Measurements from ENCODE around the gene HSF2. TPM values are rescaled to one million over a fixed set of nuclear protein-coding genes. Genes with fewer than 3 reads are reported as not detected.
"Not testable (repeated sequence)": the region's sequence is repeated elsewhere in the genome, so short reads cannot be mapped to it uniquely, and the experiment has no call there.

HSF2 gene
- total and polyA plus RNA-seq, 2 experiments from 2014 or later, result 10.0 to 18.1 TPM

DNA sequence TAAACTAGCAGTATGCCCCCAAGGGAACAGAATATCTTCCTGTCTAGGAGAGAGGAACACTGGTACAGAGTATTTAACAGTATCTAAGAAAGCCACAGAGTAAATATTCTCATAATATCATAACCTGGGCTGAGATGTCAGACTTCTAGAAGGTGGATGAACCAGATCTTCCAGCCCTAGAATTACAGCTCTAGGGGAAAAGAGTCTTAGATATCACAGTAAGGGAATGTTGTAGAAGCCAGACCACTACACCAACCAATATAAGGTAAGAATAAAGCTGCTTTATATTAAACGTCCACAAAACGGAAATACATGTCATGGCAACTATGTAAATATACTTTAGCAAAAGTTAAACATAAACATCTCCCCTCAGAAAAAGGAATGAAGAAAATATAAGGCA is 59.8 kb downstream of the HSF2 start:
- no peak overlapping the region for H3K27ac ChIP-seq (ENCODE audit: low read depth)
- DNase-seq (ENCODE audit: low spot score) (no peak), ATAC-seq (no peak)
- Mint-ChIP-seq H3K9me3 (no peaks in the 10 kb centered on the region), H3K27ac (no peak overlapping the region), H3K27me3 (ENCODE audit: insufficient read depth, low read depth, poor library complexity) (no peaks in the 10 kb centered on the region), H3K36me3 (ENCODE audit: low read depth) (peaks cover 12% of the 10 kb centered on the region), H3K4me3 (no peak overlapping the region), H3K4me1 (peaks cover 23% of the 10 kb centered on the region)
- no peaks in the 10 kb centered on the region for H3K36me3 ChIP-seq (ENCODE audit: insufficient read depth)
- H3K27me3 ChIP-seq (ENCODE audit: insufficient read depth), result no peaks in the 10 kb centered on the region
- no peaks in the 10 kb centered on the region for H3F3A ChIP-seq (replicated peaks; ENCODE audit: low read depth)
- H3K79me2 ChIP-seq (replicated peaks; ENCODE audit: insufficient read depth), result peaks cover 65% of the 10 kb centered on the region
- H3K9me2 ChIP-seq (ENCODE audit: insufficient read depth), result no peaks in the 10 kb centered on the region
- H3K4me2 ChIP-seq, result no peak overlapping the region
- no peak overlapping the region for H2AFZ ChIP-seq
- TF ChIP-seq NANOG (IDR thresholded peaks at IDR 0.05; ENCODE audit: borderline replicate concordance) (no peak), POLR2AphosphoS5 (IDR thresholded peaks at IDR 0.05; ENCODE audit: low read depth) (no peak)
- H3K4me3 ChIP-seq, result no peak overlapping the region
- H3K4me1 ChIP-seq (ENCODE audit: insufficient read depth), result peaks cover 11% of the 10 kb centered on the region
- H4K20me1 ChIP-seq (replicated peaks; ENCODE audit: insufficient read depth), result peaks cover 27% of the 10 kb centered on the region

DNA sequence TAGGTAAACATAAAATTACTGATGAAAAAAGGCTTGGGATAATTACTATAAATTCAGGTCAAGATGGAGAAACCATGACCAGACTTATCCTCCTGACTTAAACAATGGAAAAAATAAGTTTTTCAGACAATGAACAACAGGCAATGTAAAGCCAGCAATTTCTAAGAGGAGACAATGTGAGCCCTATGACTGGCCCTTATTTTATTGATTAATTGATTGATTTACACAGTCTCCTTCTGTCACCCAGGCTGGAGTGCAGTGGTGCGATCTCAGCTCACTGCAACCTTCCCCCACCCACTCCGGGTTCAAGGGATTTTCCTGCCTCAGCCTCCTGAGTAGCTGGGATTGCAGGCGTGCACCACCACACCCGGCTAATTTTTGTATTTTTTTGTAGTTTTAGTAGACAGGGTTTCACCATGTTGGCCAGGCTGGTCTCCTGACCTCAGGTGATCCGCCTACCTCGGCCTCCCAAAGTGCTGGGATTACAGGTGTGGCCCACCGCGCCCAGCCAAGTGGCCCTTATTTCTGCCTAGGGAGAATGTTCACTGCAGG is 60.5 kb downstream of the HSF2 start:
- not testable (repeated sequence) for H2AFZ ChIP-seq; H3K27me3 Mint-ChIP-seq (ENCODE audit: insufficient read depth, low read depth, poor library complexity); H3K27me3 ChIP-seq (ENCODE audit: insufficient read depth); H3K27ac Mint-ChIP-seq; ATAC-seq; DNase-seq (ENCODE audit: low spot score); H3K9me3 Mint-ChIP-seq; H3K4me3 ChIP-seq; H3F3A ChIP-seq (replicated peaks; ENCODE audit: low read depth); H3K36me3 Mint-ChIP-seq (ENCODE audit: low read depth); H3K27ac ChIP-seq (ENCODE audit: low read depth); H3K4me3 Mint-ChIP-seq; H3K36me3 ChIP-seq (ENCODE audit: insufficient read depth); H3K9me2 ChIP-seq (ENCODE audit: insufficient read depth); H3K4me2 ChIP-seq
- H3K4me1 Mint-ChIP-seq, result peaks cover 20% of the 10 kb centered on the region
- H4K20me1 ChIP-seq (replicated peaks; ENCODE audit: insufficient read depth), result peaks cover 27% of the 10 kb centered on the region
- H3K4me1 ChIP-seq (ENCODE audit: insufficient read depth), result peaks cover 11% of the 10 kb centered on the region
- peaks cover 72% of the 10 kb centered on the region for H3K79me2 ChIP-seq (replicated peaks; ENCODE audit: insufficient read depth)

DNA sequence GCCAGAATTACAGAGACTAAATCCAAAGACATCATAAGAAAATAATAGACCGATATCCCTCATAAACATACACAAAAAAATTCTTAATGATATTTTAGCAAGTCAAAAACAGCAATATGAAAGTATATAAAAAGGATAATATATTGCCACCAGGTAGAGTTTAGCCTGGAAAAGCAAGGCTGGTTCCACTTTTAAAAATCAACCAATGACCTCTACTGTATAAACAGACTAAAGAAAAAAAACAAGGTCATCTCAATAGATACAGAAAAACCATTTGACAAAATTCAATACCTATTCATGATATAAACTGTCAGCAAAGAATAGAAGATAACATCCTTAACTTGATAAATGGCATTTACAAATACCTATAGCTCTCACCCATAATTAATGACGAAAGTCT is 62.4 kb downstream of the HSF2 start:
- Mint-ChIP-seq H3K4me1 (peaks cover 20% of the 10 kb centered on the region), H3K27me3 (ENCODE audit: insufficient read depth, low read depth, poor library complexity) (no peaks in the 10 kb centered on the region), H3K36me3 (ENCODE audit: low read depth) (peaks cover 3% of the 10 kb centered on the region; the same call in 1 of the 3 replicates), H3K27ac (no peak overlapping the region), H3K4me3 (no peak overlapping the region), H3K9me3 (no peaks in the 10 kb centered on the region)
- Histone ChIP-seq H4K20me1 (replicated peaks; ENCODE audit: insufficient read depth) (peaks cover 30% of the 10 kb centered on the region), H3F3A (replicated peaks; ENCODE audit: low read depth) (no peaks in the 10 kb centered on the region), H3K36me3 (ENCODE audit: insufficient read depth) (no peaks in the 10 kb centered on the region), H3K79me2 (replicated peaks; ENCODE audit: insufficient read depth) (peaks cover 91% of the 10 kb centered on the region), H3K27me3 (ENCODE audit: insufficient read depth) (no peaks in the 10 kb centered on the region), H3K9me2 (ENCODE audit: insufficient read depth) (no peaks in the 10 kb centered on the region), H3K27ac (ENCODE audit: low read depth) (no peak overlapping the region), H3K4me1 (ENCODE audit: insufficient read depth) (peaks cover 11% of the 10 kb centered on the region), H2AFZ (no peak overlapping the region), H3K4me2 (no peak overlapping the region), H3K4me3 (no peak overlapping the region)
- DNase-seq (ENCODE audit: low spot score) (no peak), ATAC-seq (no peak)
- no peak for TF ChIP-seq STAT1 (IDR thresholded peaks at IDR 0.05; ENCODE audit: unreplicated experiment)
- TF ChIP-seq JUNB (IDR thresholded peaks at IDR 0.05; ENCODE audit: unreplicated experiment), result no peak
- TF ChIP-seq, protein P1, sequence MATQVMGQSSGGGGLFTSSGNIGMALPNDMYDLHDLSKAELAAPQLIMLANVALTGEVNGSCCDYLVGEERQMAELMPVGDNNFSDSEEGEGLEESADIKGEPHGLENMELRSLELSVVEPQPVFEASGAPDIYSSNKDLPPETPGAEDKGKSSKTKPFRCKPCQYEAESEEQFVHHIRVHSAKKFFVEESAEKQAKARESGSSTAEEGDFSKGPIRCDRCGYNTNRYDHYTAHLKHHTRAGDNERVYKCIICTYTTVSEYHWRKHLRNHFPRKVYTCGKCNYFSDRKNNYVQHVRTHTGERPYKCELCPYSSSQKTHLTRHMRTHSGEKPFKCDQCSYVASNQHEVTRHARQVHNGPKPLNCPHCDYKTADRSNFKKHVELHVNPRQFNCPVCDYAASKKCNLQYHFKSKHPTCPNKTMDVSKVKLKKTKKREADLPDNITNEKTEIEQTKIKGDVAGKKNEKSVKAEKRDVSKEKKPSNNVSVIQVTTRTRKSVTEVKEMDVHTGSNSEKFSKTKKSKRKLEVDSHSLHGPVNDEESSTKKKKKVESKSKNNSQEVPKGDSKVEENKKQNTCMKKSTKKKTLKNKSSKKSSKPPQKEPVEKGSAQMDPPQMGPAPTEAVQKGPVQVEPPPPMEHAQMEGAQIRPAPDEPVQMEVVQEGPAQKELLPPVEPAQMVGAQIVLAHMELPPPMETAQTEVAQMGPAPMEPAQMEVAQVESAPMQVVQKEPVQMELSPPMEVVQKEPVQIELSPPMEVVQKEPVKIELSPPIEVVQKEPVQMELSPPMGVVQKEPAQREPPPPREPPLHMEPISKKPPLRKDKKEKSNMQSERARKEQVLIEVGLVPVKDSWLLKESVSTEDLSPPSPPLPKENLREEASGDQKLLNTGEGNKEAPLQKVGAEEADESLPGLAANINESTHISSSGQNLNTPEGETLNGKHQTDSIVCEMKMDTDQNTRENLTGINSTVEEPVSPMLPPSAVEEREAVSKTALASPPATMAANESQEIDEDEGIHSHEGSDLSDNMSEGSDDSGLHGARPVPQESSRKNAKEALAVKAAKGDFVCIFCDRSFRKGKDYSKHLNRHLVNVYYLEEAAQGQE (IDR thresholded peaks at IDR 0.05; ENCODE audit: unreplicated experiment), result no peak
- TF ChIP-seq, protein P2, sequence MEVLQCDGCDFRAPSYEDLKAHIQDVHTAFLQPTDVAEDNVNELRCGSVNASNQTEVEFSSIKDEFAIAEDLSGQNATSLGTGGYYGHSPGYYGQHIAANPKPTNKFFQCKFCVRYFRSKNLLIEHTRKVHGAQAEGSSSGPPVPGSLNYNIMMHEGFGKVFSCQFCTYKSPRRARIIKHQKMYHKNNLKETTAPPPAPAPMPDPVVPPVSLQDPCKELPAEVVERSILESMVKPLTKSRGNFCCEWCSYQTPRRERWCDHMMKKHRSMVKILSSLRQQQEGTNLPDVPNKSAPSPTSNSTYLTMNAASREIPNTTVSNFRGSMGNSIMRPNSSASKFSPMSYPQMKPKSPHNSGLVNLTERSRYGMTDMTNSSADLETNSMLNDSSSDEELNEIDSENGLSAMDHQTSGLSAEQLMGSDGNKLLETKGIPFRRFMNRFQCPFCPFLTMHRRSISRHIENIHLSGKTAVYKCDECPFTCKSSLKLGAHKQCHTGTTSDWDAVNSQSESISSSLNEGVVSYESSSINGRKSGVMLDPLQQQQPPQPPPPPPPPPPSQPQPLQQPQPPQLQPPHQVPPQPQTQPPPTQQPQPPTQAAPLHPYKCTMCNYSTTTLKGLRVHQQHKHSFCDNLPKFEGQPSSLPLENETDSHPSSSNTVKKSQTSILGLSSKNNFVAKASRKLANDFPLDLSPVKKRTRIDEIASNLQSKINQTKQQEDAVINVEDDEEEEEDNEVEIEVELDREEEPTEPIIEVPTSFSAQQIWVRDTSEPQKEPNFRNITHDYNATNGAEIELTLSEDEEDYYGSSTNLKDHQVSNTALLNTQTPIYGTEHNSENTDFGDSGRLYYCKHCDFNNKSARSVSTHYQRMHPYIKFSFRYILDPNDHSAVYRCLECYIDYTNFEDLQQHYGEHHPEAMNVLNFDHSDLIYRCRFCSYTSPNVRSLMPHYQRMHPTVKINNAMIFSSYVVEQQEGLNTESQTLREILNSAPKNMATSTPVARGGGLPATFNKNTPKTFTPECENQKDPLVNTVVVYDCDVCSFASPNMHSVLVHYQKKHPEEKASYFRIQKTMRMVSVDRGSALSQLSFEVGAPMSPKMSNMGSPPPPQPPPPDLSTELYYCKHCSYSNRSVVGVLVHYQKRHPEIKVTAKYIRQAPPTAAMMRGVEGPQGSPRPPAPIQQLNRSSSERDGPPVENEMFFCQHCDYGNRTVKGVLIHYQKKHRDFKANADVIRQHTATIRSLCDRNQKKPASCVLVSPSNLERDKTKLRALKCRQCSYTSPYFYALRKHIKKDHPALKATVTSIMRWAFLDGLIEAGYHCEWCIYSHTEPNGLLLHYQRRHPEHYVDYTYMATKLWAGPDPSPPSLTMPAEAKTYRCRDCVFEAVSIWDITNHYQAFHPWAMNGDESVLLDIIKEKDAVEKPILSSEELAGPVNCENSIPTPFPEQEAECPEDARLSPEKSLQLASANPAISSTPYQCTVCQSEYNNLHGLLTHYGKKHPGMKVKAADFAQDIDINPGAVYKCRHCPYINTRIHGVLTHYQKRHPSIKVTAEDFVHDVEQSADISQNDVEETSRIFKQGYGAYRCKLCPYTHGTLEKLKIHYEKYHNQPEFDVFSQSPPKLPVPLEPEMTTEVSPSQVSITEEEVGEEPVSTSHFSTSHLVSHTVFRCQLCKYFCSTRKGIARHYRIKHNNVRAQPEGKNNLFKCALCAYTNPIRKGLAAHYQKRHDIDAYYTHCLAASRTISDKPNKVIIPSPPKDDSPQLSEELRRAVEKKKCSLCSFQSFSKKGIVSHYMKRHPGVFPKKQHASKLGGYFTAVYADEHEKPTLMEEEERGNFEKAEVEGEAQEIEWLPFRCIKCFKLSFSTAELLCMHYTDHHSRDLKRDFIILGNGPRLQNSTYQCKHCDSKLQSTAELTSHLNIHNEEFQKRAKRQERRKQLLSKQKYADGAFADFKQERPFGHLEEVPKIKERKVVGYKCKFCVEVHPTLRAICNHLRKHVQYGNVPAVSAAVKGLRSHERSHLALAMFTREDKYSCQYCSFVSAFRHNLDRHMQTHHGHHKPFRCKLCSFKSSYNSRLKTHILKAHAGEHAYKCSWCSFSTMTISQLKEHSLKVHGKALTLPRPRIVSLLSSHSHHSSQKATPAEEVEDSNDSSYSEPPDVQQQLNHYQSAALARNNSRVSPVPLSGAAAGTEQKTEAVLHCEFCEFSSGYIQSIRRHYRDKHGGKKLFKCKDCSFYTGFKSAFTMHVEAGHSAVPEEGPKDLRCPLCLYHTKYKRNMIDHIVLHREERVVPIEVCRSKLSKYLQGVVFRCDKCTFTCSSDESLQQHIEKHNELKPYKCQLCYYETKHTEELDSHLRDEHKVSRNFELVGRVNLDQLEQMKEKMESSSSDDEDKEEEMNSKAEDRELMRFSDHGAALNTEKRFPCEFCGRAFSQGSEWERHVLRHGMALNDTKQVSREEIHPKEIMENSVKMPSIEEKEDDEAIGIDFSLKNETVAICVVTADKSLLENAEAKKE (CRISPR knock-in tag; IDR thresholded peaks at IDR 0.05), result no peak
